Smooth muscle cell (in vitro differentiated cells): ENCODE results near the gene PTPRN2. TPM values are rescaled to one million over a fixed set of nuclear protein-coding genes. Genes with fewer than 3 reads are reported as not detected.

Source experiments
- DNase-seq: peaks from one replicate; lab custom pipeline; 2025; ENCODE audit not compliant: unreplicated experiment; lab: John Stamatoyannopoulos, UW
- H2AFZ ChIP-seq: fragments of 200-600 bp; sonication (generic); 2 replicates; pipeline ENCODE4 v1.6.0; 2016; ENCODE audit warnings: antibody characterized with exemption, low read depth, mild to moderate bottlenecking
- H3F3A ChIP-seq: fragments of 200-600 bp; sonication (generic); 2 replicates; pipeline ENCODE4 v1.6.0; 2017; ENCODE audit warnings: antibody characterized with exemption, low read depth
- H3K27ac ChIP-seq: fragments of 200-600 bp; sonication (generic); 2 replicates; pipeline ENCODE4 v1.5.1; 2016; ENCODE audit warnings: low read depth, mild to moderate bottlenecking
- H3K27me3 ChIP-seq: fragments of 200-600 bp; sonication (generic); 2 replicates; pipeline ENCODE4 v1.6.1; 2016; ENCODE audit warnings: low read depth, mild to moderate bottlenecking
- H3K36me3 ChIP-seq: fragments of 200-600 bp; sonication (generic); 2 replicates; pipeline ENCODE4 v1.5.1; 2016; ENCODE audit warnings: low read depth
- H3K4me1 ChIP-seq: fragments of 200-600 bp; sonication (generic); 2 replicates; pipeline ENCODE4 v1.5.1; 2016; ENCODE audit warnings: low read depth
- H3K4me2 ChIP-seq: fragments of 200-600 bp; sonication (generic); 2 replicates; pipeline ENCODE4 v1.6.0; 2016; ENCODE audit warnings: mild to moderate bottlenecking
- H3K4me3 ChIP-seq: fragments of 200-600 bp; sonication (generic); 2 replicates; pipeline ENCODE4 v1.5.1; 2016; ENCODE audit warnings: mild to moderate bottlenecking
- H3K79me2 ChIP-seq: fragments of 200-600 bp; sonication (generic); 2 replicates; pipeline ENCODE4 v1.6.0; 2016; ENCODE audit warnings: low read depth, mild to moderate bottlenecking
- H3K9ac ChIP-seq: fragments of 200-600 bp; sonication (generic); 2 replicates; pipeline ENCODE4 v1.6.0; 2016; ENCODE audit warnings: low read depth
- H3K9me3 ChIP-seq: fragments of 200-600 bp; sonication (generic); replicated peaks from 2 replicates; pipeline ENCODE4 v1.5.1; 2016; ENCODE audit warnings: low read depth
- H4K20me1 ChIP-seq: fragments of 200-600 bp; sonication (generic); 2 replicates; pipeline ENCODE4 v1.6.0; 2016; ENCODE audit warnings: low read depth
- WGBS: methylation state at CpG from one replicate; pipeline ENCODE4 v1.1.7; 2016; ENCODE audit warnings: low lambda C conversion rate; 5-methylcytosine and 5-hydroxymethylcytosine counted together
- polyA plus RNA-seq: library from polyadenylated mRNA; unstranded; fragments of >200 nt; fragmentation: Nextera tagmentation; extraction: Ambion mirVana; gene quantifications from 2 replicates; pipeline ENCODE4 v1.2.1, GENCODE V29; 2016
- total RNA-seq: library from RNA; depleted of rRNA; stranded (reverse); fragments of >200 nt; gene quantifications from 2 replicates; pipeline ENCODE4 v1.2.3, GENCODE V29; 2014
- TF ChIP-seq, protein P1 (sequence below): fragments of 200-600 bp; sonication (generic); IDR thresholded peaks from 2 replicates; pipeline ENCODE4 v1.5.1; 2017; ENCODE audit warnings: borderline replicate concordance, mild to moderate bottlenecking, antibody characterized with exemption; ENCODE audit not compliant: insufficient read depth, poor library complexity, severe bottlenecking

The PTPRN2 gene
- total and polyA plus RNA-seq, 2 experiments from 2014 or later = 0.09 to 0.87 TPM

DNA sequence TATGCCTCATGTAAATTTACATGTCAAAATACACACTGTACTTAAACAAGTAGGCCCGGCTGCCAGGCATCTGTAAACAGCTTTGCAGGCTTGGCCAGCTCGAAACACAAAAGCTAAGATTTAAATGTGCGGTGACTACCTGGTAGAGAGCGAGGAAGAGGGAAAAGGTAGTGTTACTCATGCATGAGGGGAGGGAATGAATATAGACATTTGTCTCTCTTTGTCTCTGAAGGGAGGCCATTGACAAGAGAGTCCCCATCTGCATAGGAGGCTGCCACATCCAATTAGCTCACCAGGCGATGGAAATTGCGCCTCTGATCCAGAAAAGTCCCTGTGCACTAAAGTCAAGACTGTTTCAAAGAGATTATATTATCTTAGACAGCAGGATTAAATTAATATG is 535.8 kb downstream of the PTPRN2 start:
- no peaks in the 10 kb centered on the region for H3K9me3 ChIP-seq

DNA sequence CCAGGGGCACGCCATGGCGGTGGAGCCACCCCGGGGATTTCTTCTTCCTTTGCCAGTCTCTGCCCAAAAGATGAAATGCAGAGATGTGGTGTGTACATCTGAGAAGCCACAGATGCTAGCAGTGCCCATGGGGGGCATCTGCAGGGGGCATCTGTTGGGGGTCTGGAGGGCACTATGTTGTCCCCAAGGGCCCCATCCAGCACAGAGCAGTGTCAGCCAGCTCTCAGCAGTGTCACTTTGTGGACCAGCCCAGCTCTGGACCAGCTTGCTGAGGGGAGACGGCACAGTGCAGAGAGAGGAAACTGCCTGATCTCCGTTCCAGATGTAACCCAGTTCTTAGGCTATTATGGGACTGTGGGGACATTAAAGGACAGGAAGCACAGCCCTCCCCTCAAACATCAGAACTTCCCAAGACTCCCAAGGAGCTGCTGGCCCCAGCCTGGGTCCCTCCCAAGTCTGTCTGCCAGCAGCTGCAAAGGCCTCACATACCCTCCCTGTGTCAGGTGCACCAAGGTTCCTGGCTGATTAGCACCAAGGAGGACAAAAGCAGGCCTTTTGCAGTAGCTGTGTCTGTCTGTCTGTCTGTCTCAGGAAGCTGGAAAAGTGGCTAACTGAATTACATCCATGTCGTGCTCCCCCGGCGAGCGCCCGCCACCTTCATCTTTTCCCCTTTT is 536.5 kb downstream of the PTPRN2 start:
- no peaks in the 10 kb centered on the region for H3K27me3 ChIP-seq
- DNase-seq = no peak
- TF ChIP-seq, protein P1, sequence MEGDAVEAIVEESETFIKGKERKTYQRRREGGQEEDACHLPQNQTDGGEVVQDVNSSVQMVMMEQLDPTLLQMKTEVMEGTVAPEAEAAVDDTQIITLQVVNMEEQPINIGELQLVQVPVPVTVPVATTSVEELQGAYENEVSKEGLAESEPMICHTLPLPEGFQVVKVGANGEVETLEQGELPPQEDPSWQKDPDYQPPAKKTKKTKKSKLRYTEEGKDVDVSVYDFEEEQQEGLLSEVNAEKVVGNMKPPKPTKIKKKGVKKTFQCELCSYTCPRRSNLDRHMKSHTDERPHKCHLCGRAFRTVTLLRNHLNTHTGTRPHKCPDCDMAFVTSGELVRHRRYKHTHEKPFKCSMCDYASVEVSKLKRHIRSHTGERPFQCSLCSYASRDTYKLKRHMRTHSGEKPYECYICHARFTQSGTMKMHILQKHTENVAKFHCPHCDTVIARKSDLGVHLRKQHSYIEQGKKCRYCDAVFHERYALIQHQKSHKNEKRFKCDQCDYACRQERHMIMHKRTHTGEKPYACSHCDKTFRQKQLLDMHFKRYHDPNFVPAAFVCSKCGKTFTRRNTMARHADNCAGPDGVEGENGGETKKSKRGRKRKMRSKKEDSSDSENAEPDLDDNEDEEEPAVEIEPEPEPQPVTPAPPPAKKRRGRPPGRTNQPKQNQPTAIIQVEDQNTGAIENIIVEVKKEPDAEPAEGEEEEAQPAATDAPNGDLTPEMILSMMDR = no peak
- H3K4me2 ChIP-seq = no peak overlapping the region
- H3K27ac ChIP-seq = no peak overlapping the region
- H3K9ac ChIP-seq = no peak overlapping the region
- no peaks in the 10 kb centered on the region for H4K20me1 ChIP-seq
- no peak overlapping the region for H3K4me3 ChIP-seq
- H3K9me3 ChIP-seq = no peaks in the 10 kb centered on the region
- no peaks in the 10 kb centered on the region for H3K79me2 ChIP-seq
- H2AFZ ChIP-seq = no peak overlapping the region
- H3K36me3 ChIP-seq = no peaks in the 10 kb centered on the region
- peaks cover 21% of the 10 kb centered on the region for H3K4me1 ChIP-seq
- H3F3A ChIP-seq = no peaks in the 10 kb centered on the region
- WGBS = 87% methylated on average over 10 of the region's 10 CpGs

More for the DNA sequence above, 535.8 kb downstream of the PTPRN2 start:
- TF ChIP-seq, protein P1 = no peak
- H3K4me1 ChIP-seq = peaks cover 21% of the 10 kb centered on the region
- no peaks in the 10 kb centered on the region for H3K79me2 ChIP-seq
- no peak overlapping the region for H3K27ac ChIP-seq
- H3F3A ChIP-seq = no peaks in the 10 kb centered on the region
- 88% methylated on average over 6 of the region's 6 CpGs for WGBS
- no peak overlapping the region for H3K4me3 ChIP-seq
- no peaks in the 10 kb centered on the region for H3K36me3 ChIP-seq
- DNase-seq = no peak
- no peak overlapping the region for H2AFZ ChIP-seq
- H3K4me2 ChIP-seq = no peak overlapping the region
- no peak overlapping the region for H3K9ac ChIP-seq
- no peaks in the 10 kb centered on the region for H4K20me1 ChIP-seq
- H3K27me3 ChIP-seq = no peaks in the 10 kb centered on the region

DNA sequence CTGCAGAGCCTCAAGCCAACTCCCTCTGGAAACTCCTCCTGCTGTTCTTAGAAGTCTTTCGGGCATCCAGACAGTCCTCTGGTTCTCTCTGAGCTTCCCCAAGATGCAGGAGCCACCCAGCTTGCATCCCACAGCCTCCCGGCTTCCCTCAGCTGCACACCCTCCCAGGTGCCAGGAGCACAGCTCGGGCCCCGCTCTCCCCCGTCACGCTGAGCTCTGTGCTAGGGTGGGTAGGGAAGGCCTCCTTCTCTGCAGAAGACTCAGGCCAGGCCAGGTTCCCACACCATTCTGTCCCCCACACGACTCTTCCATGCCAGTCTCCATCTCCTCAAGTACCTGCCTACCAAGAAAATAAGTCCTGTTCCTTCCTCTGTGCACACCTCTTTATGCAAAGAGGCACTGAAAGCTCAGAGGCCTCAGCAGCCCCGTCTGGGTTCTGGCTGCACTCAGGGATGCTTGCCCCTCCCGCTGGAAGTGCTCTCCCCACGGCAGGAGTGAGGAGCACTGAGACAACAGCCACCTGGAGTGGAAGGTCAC is 537.1 kb downstream of the PTPRN2 start:
- Histone ChIP-seq H3K4me3 (no peak overlapping the region), H4K20me1 (no peaks in the 10 kb centered on the region), H3K36me3 (no peaks in the 10 kb centered on the region), H3K9ac (no peak overlapping the region), H3K4me1 (peaks cover 21% of the 10 kb centered on the region), H3K4me2 (no peak overlapping the region), H3K9me3 (no peaks in the 10 kb centered on the region), H3K79me2 (no peaks in the 10 kb centered on the region), H3F3A (no peaks in the 10 kb centered on the region), H3K27me3 (no peaks in the 10 kb centered on the region), H2AFZ (no peak overlapping the region), H3K27ac (no peak overlapping the region)
- DNase-seq = no peak
- TF ChIP-seq, protein P1 = no peak
- WGBS = 79% methylated on average over 10 of the region's 10 CpGs

DNA sequence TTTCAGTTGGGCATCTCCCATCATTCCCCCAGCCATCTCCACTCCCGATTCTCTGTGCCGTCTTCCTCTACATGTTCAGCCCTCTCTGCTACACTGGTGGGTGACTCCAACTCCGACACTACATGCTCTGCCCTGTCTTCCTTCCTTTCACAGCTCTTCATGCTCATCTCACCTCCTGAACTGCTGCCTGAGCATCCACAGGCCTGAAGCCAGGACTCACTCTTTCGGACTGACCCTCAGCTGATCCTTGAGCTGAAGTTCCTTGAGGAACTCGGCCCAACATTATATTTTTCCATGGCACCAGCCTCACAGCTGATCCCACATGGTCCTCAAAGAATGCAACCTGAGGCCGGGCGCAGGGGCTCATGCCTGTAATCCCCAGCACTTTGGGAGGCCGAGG is 538.4 kb downstream of the PTPRN2 start:
- 83% methylated on average over 8 of the region's 8 CpGs for WGBS
- Histone ChIP-seq H3K36me3 (no peaks in the 10 kb centered on the region), H4K20me1 (no peaks in the 10 kb centered on the region), H2AFZ (no peak overlapping the region), H3K27me3 (no peaks in the 10 kb centered on the region), H3K27ac (no peak overlapping the region), H3K9ac (no peak overlapping the region), H3K4me2 (no peak overlapping the region), H3K4me1 (peaks cover 21% of the 10 kb centered on the region), H3F3A (no peaks in the 10 kb centered on the region), H3K4me3 (no peak overlapping the region), H3K9me3 (no peaks in the 10 kb centered on the region), H3K79me2 (no peaks in the 10 kb centered on the region)
- DNase-seq = no peak
- TF ChIP-seq, protein P1 = no peak
